GM21576 (cell line): Measurements from ENCODE around the gene PI4KA.
"Not testable (repeated sequence)": the region's sequence is repeated elsewhere in the genome, so short reads cannot be mapped to it uniquely, and the experiment has no call there.

ENCODE experiments used
- ATAC-seq: cut with Tn5 transposase; IDR thresholded peaks from one replicate; pipeline ENCODE4 v1.9.1; 2021; ENCODE audit warnings: mild to moderate bottlenecking, moderate library complexity; ENCODE audit not compliant: unreplicated experiment

PI4KA gene

DNA sequence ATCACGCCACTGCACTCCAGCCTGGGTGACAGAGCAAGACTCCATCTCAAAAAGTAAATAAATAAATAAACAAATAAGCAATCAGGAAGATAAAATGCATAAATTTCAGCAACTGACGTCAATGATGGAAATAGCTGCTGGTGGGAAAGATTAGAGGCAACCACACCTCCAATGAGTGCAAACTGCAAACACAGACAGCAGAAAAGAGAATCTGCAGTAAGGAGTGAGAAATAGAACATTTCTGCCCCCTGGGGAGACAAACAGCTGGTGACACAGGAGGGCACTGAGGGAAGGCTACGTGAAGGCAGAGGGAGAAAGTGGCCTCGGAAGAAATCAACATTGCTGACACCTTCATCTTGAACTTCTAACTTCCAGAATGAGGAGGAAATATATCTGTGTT is 6.5 kb downstream of the PI4KA start:
- no peak for ATAC-seq

DNA sequence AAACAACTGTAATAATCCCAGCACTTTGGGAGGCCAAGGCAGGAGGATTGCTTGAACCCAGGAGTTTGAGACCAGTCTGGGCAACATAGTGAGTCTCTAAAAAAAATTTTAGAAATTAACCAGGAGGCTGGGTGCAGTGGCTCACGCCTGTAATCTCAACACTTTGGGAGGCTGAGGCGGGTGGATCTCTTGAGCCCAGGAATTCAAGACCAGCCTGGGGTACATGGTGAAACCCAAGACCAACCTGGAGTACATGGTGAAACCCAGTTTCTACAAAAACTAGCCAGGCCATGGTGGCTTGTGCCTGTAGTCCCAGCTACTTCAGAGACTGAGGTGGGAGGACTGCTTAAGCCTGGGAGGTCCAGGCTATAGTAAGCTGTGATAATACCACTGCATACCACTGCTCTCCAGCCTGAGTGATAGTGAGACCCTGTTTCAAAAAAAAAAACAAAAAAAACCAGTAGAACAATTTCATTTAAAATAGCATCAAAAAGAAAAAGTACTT is 11.2 kb downstream of the PI4KA start:
- ATAC-seq = no peak

DNA sequence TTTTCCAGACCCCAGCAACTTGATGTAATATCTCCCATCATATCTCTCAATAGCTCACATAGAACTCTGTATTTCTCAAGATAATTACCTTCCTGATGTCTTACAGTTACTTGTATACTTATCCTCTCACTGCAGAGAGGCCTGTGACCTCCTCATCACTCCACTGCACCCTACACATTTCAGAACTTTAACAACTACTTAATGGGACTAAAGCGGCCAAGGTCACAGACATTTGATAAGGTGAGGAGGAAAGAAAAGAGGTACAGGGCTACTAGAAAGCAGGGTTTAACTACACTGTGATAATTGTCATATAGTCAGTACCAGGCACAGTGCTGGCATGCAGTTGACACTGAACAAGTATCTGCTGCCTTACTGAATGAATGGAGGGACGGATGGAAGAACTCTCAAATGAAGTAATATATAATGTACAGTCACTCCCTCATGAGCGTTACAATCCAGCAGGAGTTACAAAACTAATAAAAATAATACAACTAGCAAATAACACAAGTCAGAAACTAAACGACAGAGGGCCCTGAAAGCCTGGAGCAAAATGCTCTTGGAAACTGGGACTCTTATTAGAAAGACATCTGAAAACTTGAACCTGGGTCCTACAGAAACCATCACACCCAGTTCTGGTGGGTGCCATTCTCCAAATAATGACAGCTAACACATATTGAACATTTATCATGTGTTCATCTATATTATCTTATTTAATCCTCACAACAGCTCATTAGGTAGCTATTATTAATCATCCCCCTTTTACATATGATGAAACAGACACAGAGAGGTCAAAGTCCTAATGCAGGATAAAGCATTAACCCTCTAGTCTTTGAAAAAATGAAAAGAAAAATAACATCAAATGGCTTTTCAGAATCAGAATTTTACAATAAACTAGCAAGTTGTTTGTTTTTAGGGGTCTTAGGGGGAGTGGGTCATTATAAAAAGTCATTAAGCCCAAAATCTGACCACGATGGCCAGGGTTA is 14.3 kb downstream of the PI4KA start:
- no peak for ATAC-seq

DNA sequence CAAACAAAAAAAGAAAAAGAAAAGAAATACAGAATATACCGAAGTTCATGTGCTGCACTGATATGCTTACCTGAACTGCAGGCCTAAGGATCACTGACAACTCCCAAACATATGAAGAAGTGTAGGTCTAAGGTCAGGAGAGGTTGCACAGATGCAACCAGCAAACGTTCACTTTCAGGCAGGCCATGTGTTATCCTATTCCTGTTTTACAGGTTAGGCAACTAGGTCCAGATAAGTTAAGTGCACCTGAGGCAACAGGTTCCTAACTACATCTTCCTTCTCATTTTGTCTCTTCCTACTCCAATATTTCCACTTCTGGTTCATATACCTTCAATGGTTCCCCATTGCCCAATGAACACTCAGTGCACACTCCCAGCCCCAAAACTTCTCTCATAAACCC is 15.1 kb downstream of the PI4KA start:
- ATAC-seq = no peak

DNA sequence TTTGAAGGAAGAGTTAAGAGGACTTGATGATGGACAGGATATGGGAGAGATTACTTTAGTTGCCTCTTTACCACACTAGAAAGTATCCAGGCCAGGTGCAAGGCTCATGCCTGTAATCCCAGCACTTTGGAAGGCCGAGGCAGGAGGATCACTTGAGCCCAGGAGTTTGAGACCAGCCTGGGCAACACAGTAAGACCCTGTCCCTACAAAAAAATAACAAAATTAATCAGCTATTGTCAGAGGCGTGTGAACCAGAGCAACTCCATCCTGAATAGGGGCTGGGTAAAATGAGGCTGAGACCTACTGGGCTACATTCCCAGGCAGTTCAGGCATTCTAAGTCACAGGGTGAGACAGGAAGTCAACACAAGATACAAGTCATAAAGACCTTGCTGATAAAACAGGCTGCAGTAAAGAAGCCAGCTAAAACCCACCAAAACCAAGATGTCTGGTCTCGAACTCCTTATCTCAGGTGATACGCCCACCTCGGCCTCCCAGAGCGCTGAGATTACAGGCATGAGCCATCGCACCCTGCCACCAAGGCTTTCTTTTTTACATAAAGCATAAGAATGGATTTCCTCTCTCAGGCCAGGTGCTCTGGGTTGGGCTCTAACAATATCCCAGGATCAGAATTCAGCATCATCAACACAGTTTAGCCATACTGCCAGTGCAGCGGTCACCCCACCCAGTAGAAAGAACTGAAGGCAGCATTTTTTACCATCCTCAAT is 17.8 kb downstream of the PI4KA start:
- ATAC-seq = no peak

DNA sequence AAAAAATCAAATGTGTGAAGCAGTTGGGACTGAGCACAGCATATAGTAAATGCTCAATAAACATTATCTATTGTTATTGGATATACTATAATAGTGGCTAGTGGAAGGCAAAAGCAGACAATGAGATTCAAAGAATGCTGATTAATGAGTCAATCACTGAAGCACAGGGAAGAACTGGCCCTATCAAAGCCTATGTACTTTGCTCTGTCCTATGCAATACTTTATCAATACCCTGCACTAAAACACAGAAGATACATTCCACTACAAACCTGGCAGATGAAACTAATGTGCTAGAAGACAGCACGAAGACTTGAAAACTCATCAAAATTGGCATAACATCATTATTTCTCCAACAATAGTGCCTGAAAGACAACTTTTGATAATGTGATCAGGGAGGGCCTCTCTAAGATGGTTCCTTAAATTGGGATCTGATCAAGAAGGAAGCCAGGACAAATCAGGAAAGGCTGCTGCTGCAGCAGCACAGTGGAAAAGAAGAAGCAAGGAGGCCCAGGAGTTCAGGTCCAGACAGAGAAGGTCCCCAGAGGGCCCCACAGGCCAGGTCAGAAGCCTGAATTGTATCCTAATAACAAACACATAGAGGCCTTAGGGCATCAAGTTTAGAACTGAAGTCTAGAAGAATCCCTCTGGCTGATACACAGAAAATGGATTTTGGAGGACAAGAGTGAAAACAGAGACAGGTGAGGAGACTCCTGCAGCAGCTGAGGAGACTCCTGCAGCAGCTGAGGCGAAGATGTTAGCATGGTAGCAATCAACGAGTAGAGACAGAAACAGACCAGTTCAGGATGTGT is 18.6 kb downstream of the PI4KA start:
- ATAC-seq = no peak

DNA sequence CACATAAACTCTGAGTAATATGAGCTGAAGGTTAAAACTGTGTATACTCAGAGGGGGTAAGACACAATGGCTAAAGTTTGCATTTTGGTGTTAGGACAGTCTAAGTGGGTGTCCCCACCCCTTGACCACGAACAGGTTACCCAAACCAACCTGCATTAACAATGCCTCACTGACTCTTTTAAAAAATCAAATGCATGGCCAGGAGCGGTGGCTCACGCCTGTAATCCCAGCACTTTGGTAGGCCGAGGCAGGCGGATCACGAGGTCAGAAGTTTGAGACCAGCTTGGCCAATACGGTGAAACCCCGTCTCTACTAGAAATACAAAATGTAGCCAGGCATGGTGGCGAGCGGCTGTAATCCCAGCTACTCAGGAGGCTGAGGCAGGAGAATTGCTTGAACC is 19.3 kb downstream of the PI4KA start:
- not testable (repeated sequence) for ATAC-seq

DNA sequence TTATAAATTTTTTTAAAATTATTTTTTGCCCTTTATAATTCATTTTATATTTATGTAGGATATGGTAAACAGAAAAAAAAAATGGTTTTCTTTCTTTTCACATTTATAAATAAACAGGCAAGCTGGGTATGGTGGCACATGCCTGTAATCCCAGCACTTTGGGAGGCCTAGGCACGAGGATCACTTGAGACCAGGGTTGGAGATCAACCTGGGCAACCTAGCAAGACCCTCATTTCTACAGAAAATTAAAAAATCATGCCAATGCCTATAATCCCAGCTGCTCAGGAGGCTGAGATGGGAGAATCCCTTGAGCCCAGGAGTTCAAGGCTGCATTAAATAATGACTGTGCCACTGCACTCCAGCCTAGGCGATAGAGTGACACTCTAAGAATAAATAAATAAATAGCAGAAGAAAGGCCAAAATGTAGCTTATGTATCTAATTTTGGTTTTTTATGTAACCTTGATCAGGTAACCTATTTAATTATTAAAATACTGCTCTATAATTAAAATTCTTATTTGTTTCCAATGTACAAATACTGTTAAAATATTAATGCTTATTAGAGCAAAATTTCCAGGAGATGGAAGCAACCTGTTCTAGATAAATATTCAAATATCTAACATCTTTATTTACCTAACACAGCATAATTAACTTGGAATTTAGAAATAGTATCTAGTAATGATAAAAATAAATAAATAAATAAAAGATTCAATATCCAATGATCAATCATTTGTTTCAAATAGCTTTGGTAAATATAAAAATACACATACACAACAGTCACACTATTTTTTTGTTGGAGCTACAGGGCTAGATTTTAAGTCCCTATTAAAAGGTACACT is 21.4 kb downstream of the PI4KA start:
- no peak for ATAC-seq

DNA sequence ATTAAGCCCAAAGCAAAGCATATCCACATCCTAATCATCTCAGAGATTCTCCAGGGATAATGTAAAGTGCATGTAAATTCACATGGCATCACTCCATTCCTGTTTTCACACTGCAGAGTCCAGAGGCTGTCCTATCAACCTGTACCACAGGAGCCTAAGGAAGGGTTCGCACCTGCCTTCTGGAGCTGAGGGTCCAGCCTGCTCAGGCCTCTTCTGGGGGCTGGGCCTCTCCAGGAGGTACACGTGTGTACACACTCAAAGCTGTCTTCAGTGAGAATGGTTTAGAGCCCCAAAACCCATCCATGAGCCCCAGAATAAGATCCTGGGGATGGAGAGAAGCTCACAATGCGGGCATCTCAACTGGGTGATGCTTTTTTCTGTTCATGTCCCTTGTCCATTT is 23.9 kb downstream of the PI4KA start:
- ATAC-seq = no peak

DNA sequence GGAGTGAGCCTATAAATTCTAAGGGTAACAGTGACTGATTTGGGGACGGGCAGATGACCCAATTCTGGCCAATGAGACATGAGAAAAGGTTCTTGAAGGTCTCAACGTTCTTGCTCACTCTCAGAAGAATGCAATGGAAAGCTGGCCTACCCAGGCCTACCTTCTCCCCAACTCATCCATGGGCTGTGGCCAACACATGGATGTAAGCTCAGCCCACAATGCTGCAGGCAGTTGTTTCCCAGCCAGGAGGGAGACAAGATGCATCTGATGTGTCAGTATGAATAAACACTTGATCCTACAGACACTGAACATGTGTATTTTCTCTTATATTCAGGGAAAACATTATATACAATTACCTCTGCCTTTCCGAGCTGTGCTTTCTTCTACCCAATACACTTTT is 24.4 kb downstream of the PI4KA start:
- no peak for ATAC-seq

DNA sequence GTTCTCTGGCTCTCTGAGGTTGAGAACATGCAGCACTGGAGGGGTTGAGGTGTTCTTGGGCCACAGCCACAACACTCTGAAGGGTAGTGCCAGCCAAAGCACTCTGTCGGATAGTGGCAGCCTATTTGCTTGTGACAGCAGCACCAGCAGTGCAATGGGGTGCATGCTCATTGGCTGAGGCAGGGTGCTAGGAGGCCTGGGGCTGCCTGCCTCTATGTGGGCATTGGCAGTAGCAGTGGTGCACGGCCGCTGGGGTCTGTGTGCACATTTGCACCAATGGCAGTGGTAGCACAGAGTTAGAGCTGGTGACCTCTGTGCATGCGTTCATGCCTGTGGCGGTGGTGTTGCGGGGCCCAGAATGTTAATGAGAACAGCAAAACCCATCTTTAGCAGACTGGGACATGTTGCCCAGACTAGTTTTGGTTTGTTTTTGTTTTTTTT is 25.4 kb downstream of the PI4KA start:
- ATAC-seq = no peak

DNA sequence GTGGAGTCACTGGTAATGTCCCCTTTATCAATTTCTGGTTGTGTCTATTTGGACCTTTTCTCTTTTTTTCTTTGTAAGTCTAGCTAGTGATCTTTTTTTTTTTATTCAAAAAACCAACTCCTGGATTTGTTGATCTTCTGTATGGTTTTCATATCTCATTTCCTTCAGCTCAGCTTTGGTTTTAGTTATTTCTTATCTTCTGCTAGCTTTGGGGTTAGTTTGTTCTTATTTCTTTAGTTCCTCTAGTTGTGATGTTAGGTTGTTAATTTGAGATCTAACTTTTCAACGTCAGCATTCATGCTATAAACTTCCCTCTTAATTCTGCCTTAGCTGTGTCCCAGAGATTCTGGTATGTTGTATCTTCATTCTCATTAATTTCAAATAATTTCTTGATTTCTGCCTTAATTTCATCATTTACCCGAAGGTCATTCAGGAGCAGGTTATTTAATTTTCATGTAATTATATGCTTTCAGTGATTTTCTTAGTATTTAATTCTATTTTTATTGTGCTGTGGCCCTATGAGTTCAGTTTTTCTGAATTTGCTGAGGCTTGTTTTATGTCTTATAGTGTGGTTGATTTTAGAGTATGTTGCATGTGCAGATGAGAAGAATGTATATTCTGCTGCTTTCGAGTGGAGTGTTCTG is 29.0 kb downstream of the PI4KA start:
- no peak for ATAC-seq

DNA sequence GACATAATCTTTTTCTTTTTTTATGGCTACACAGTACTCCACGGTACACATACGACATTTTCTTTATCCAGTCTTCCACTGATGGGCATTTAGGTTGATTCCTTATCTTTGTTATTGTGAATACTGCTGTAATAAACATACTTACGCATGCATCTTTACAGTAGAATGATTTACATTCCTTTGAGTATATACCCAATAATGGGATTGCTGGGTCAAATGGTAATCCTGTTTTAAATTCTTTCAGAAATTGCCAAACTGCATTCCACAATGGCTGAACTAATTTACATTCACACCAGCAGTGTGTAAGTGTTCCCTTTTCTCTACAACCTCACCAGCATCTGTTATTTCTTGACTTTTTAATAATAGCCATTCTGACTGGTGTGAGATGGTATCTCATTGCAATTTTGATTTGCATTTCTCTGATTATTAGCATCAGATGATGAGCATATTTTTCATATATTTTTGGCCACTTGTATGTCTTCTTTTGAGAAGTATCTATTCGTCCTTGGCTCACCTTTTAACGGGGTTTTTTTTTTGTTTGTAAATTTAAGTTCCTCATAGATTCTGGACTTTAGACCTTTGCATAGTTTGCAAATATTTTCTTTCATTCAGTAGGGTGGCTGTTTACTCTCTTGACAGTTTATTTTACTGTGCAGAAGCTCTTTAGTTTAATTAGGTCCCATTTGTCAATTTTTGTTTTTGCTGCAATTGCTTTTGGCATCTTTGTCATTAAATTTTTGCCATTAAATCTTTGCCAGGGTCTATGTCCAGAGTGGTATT is 32.0 kb downstream of the PI4KA start:
- ATAC-seq = not testable (repeated sequence)

DNA sequence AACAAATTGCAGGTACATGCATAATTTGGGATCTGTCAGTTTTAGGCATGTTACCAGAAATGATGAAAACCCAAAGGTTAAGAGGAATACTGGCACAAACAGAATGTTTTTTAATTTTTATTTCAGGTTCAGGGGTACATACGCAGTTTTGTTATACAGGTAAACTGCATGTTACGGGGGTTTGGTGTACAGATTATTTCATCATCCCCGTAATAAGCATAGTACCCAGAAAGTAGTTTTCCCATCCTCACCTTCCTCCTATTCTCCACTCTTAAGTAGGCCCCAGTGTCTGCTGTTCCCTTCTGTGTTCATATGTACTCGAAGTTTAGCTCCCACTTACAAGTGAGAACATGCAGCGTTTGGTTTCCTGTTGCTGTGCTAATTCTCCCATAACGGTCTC is 33.0 kb downstream of the PI4KA start:
- ATAC-seq = no peak

DNA sequence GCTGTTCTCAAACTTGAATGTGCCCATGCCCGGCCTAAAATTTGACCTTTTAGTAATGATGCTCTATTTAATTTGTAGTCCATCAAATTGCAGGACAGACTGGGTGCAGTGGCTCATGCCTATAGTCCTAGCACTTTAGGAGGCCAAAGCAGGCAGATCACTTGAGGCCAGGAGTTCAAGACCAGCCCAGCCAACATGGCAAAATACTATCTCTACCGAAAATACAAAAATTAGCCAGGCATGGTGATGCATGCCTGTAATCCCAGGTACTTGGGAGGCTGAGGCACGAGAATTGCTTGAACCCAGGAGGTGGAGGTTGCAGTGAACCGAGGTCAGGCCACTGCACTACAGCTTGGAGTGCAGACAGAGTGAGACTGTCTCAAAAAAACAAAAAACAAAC is 33.4 kb downstream of the PI4KA start:
- not testable (repeated sequence) for ATAC-seq

DNA sequence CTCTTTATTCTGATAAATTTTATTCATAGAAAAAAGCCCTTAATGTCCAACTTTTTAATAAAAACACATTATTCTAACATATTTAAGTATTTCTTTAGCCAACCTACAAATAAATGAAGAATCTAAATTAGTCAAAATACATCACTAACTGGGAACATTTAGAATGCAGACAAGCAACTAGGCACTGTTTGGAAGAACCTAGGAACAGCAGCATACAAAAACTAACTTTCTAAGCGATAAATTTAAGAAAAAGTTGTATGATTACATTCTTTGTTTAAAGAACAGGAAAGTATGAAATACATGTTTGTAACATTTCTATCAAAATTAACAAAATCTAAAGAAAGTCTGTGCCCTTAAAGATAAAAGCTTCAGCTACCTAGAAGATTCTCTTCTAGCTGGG is 35.3 kb downstream of the PI4KA start:
- ATAC-seq = no peak

DNA sequence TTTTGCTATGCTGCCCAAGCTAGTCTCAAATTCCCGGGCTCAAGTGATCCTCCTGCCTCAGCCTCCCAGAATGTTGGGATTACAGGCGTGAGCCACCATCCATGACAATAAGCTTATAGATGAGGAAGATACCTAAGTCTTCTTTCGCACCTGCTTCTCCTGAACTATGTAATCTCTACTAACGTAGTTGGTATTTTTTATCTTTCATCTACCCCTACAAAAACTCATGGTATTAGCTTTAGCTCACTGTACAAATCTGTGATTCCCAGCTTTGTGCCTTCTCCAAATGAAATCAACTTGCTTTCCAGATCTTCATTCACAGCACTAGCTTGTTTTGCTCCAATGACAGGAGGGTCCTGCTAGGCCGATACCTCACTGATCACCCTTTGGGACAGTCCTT is 36.4 kb downstream of the PI4KA start:
- no peak for ATAC-seq

DNA sequence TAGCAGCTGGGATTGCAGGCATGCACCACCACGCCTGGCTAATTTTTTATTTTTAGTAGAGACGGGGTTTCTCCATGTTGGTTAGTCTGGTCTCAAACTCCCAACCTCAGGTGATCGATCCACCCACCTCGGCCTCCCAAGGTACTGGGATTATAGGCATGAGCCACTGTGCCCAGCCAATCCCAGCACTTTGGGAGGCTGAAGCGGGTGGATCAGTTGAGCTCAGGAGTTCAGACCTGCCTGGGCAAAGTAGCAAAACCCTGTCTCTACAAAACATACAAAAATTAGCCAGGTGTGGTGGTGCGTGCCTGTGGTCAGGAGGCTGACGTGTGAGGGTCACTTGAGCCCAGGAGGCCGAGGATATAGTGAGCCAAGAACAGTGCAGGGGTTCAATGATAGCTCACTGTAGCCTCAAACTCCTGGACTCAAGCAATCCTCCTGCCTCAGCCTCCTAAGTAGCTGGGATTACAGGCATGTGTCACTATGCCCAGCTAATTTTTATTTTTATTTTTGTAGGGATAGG is 36.8 kb downstream of the PI4KA start:
- not testable (repeated sequence) for ATAC-seq

DNA sequence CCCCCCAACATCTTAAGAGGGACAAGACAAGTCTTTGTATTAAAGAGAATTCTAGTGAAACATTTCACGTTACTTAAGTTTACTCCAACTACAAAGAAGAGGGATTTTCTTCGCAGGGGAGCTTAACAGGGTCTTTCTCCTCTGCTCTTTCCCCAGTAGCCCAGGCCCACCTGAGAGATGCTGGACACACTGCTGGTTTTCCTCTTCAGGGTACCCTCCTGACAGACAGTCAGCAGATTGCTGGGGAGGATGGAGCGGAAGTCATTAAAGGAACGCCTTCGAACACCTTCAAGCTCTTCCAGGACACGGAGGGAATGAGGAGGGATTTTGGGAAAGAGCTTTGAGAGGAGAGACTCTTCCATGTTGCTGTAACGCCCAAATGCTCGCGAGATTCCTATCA is 39.1 kb downstream of the PI4KA start:
- no peak for ATAC-seq
